ENCODE measurements around the gene PRPF19. TPM values are rescaled to one million over a fixed set of nuclear protein-coding genes. Genes with fewer than 3 reads are reported as not detected.

PRPF19 gene
- total and polyA plus RNA-seq, 2 of the 4 experiments (the other 2 are of a cell fraction) = 29.8 to 50.4 TPM

- Histone ChIP-seq H3K18ac (ENCODE audit: low read depth, low read length) (no peak overlapping the region), H3K4me2 (ENCODE audit: low read depth, low read length) (no peak overlapping the region), H3K4me3 (ENCODE audit: insufficient read depth, low read depth, low read length) (no peak overlapping the region), H4K91ac (ENCODE audit: insufficient read depth, low read depth, low read length) (no peak overlapping the region), H3K9me1 (ENCODE audit: insufficient read depth, low read length) (no peaks in the 10 kb centered on the region), H2AFZ (replicated peaks; ENCODE audit: low read length, poor library complexity) (no peak overlapping the region), H2BK120ac (ENCODE audit: low read depth, low read length) (no peak overlapping the region), H3K4me1 (ENCODE audit: control insufficient read depth, insufficient read depth, low read length) (peaks cover 1% of the 10 kb centered on the region; the same call in 1 of the 2 replicates), H4K20me1 (ENCODE audit: insufficient read depth, low read length) (no peaks in the 10 kb centered on the region), H2AK5ac (ENCODE audit: low read depth, low read length) (no peak overlapping the region), H4K8ac (ENCODE audit: low read depth in 2 of 2, low read length in 2 of 2) (no peak overlapping the region), H2AK9ac (replicated peaks; ENCODE audit: low read depth, low read length, poor library complexity) (no peak overlapping the region), H3K36me3 (ENCODE audit: control insufficient read depth, insufficient read depth, low read length) (peaks cover 34% of the 10 kb centered on the region), H4K5ac (ENCODE audit: low read depth, low read length) (no peak overlapping the region), H3K56ac (ENCODE audit: extremely low read depth, insufficient read depth, low read length) (no peak overlapping the region), H3K9ac (ENCODE audit: low read depth, low read length) (no peak overlapping the region), H3K27ac (ENCODE audit: insufficient read depth, low read length) (no peak overlapping the region), H3K27me3 (ENCODE audit: control insufficient read depth, insufficient read depth, low read length) (no peaks in the 10 kb centered on the region), H2BK20ac (ENCODE audit: low read depth, low read length) (no peak overlapping the region), H2BK15ac (ENCODE audit: low read depth, low read length) (no peak overlapping the region), H3K14ac (replicated peaks; ENCODE audit: low read depth, low read length) (no peak overlapping the region), H3K9me3 (ENCODE audit: control insufficient read depth, insufficient read depth, low read length) (no peaks in the 10 kb centered on the region), H3K4ac (ENCODE audit: low read depth, low read length) (no peak overlapping the region), H3K23ac (ENCODE audit: low read depth, low read length) (no peak overlapping the region), H3K79me1 (ENCODE audit: low read depth in 1 of 2, low read length in 2 of 2) (no peaks in the 10 kb centered on the region), H2BK5ac (ENCODE audit: low read depth, low read length, poor library complexity, severe bottlenecking) (no peak overlapping the region)
- dilution Hi-C loops (cut with HindIII; ENCODE audit: low sequenced_read_pairs, unreplicated experiment) = no loop called here
- intact Hi-C loops (cut with micrococcal nuclease) = no loop called here
- CTCF ChIA-PET = no interaction called here
- no TSS peak for BruUV-seq (replicated peaks)
- POLR2A ChIA-PET (ENCODE audit: unreplicated experiment) = no interaction called here
- no CpG with 5 or more reads among the region's 8 CpGs for WGBS, 2 experiments (ENCODE audit: extremely low coverage in 2 of 2, insufficient read length in 1 of 2)
- ATAC-seq (ENCODE audit: low read depth) (no peak), DNase-seq (no peak)
- TF ChIP-seq RFX5 (IDR thresholded peaks at IDR 0.05; ENCODE audit: low read depth, low read length) = no peak
- no peak for TF ChIP-seq MAFK (IDR thresholded peaks at IDR 0.05; ENCODE audit: low read depth, low read length)
- no peak for TF ChIP-seq RCOR1 (IDR thresholded peaks at IDR 0.05; ENCODE audit: insufficient replicate concordance, low read length)
- no peak for TF ChIP-seq FOS (IDR thresholded peaks at IDR 0.05; ENCODE audit: low read depth, low read length)
- no peak for TF ChIP-seq MAZ (IDR thresholded peaks at IDR 0.05; ENCODE audit: borderline replicate concordance, low read depth, low read length)
- no peak for TF ChIP-seq RAD21 (IDR thresholded peaks at IDR 0.05; ENCODE audit: low read length)
- TF ChIP-seq USF2 (IDR thresholded peaks at IDR 0.05; ENCODE audit: low read depth, low read length) = no peak
- in situ Hi-C loops (cut with MboI; ENCODE audit: low sequenced_read_pairs) = no loop called here
Measured at GRCh38 chr11:60937811-60938210, 31.4 kb upstream of the PRPF19 start.
